ENCODE results near the gene OR51S1.

- no peak for TF ChIP-seq CTCF (IDR thresholded peaks at IDR 0.05)
- no peak for TF ChIP-seq POLR2AphosphoS5 (IDR thresholded peaks at IDR 0.05; ENCODE audit: low read depth, low read length)
- TF ChIP-seq SIN3A (IDR thresholded peaks at IDR 0.05; ENCODE audit: borderline replicate concordance, insufficient read depth, low read depth, low read length), result no peak
- no peak for TF ChIP-seq TCF7L2 (IDR thresholded peaks at IDR 0.05; ENCODE audit: low read depth, low read length)
Measured at GRCh38 chr11:4839851-4840549, 9.0 kb downstream of the OR51S1 start.
